ENCODE measurements around the gene STK11. TPM values are rescaled to one million over a fixed set of nuclear protein-coding genes. Genes with fewer than 3 reads are reported as not detected.

STK11 gene
- total RNA-seq, 2 experiments from 2014 or later, result 65.1 to 66.1 TPM

- Mint-ChIP-seq H3K4me3 (peak overlapping the region; percentile 87), H3K27ac (peak overlapping the region; percentile 83), H3K36me3 (ENCODE audit: low read depth) (peaks cover 46% of the 10 kb centered on the region), H3K9me3 (no peaks in the 10 kb centered on the region), H3K4me1 (ENCODE audit: low read depth) (peaks cover 68% of the 10 kb centered on the region), H3K27me3 (ENCODE audit: low read depth) (no peaks in the 10 kb centered on the region)
- DNase-seq, result peak; percentile 89
- CTCF ChIA-PET, result interaction anchor here (0.5 to 11.1 kb wide), 2 partner anchors 26 to 151 kb away, joined by 6 to 233 read pairs; partner anchors contain the start of gene ATP5F1D
- intact Hi-C loops (cut with micrococcal nuclease), result loop anchor here (1.0 to 10.0 kb wide), 6 partner anchors 8 to 607 kb away; partner anchors contain the start of genes MBD3, PTBP1, RNF126 and STK11
These were observed 64.1 kb downstream of the STK11 start for GRCh38 chr19:1269478-1270212.

GRCh38 chr19:1270213-1270853, 64.8 kb downstream of the STK11 start:
- Mint-ChIP-seq H3K4me1 (ENCODE audit: low read depth) (peaks cover 65% of the 10 kb centered on the region), H3K4me3 (peak overlapping the region; percentile 87), H3K27ac (peak overlapping the region; percentile 83), H3K9me3 (no peaks in the 10 kb centered on the region), H3K36me3 (ENCODE audit: low read depth) (peaks cover 43% of the 10 kb centered on the region), H3K27me3 (ENCODE audit: low read depth) (no peaks in the 10 kb centered on the region)
- CTCF ChIA-PET, result no interaction called here
- no peak for DNase-seq
- intact Hi-C loops (cut with micrococcal nuclease), result loop anchor here (10.0 kb wide), 1 partner anchor 324 kb away; the partner anchor contains the start of gene MBD3

DNA sequence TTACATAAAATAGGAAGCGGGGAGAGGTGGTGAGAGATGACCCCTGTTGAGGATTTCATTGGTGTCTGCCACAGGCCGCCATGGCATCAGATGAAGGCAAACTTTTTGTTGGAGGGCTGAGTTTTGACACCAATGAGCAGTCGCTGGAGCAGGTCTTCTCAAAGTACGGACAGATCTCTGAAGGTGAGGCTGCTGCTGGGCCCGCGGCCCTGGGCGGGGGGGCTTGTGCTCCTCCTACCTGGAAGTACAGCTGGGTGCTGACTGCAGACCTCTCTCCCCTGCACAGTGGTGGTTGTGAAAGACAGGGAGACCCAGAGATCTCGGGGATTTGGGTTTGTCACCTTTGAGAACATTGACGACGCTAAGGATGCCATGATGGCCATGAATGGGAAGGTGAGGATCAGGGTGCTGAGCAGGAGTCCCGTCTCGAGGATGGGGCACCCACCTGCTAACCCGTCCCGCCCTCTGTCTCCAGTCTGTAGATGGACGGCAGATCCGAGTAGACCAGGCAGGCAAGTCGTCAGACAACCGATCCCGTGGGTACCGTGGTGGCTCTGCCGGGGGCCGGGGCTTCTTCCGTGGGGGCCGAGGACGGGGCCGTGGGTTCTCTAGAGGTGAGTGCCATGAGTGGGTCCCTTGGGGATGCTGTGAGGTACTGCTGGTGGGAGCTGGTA, 65.4 kb downstream of the STK11 start:
- peak overlapping the region; percentile 87 for H3K4me3 Mint-ChIP-seq
- H3K36me3 Mint-ChIP-seq (ENCODE audit: low read depth), result peaks cover 42% of the 10 kb centered on the region
- CTCF ChIA-PET, result interaction anchor here (3.7 kb wide), 1 partner anchor 27 kb away, joined by 25 read pairs; no protein-coding TSS in a partner anchor
- H3K27me3 Mint-ChIP-seq (ENCODE audit: low read depth), result no peaks in the 10 kb centered on the region
- no peaks in the 10 kb centered on the region for H3K9me3 Mint-ChIP-seq
- intact Hi-C loops (cut with micrococcal nuclease), result loop anchor here (10.0 kb wide), 1 partner anchor 324 kb away; the partner anchor contains the start of gene MBD3
- DNase-seq, result no peak
- peak overlapping the region; percentile 83 for H3K27ac Mint-ChIP-seq
- peaks cover 60% of the 10 kb centered on the region for H3K4me1 Mint-ChIP-seq (ENCODE audit: low read depth)

GRCh38 chr19:1271528-1272422, 66.2 kb downstream of the STK11 start:
- CTCF ChIA-PET, result interaction anchor here (3.7 kb wide), 1 partner anchor 28 kb away, joined by 25 read pairs; no protein-coding TSS in a partner anchor
- H3K4me1 Mint-ChIP-seq (ENCODE audit: low read depth), result peaks cover 61% of the 10 kb centered on the region
- intact Hi-C loops (cut with micrococcal nuclease), result loop anchor here (10.0 kb wide), 1 partner anchor 323 kb away; the partner anchor contains the start of gene MBD3

GRCh38 chr19:1272423-1273262, 67.1 kb downstream of the STK11 start:
- Mint-ChIP-seq H3K36me3 (ENCODE audit: low read depth) (peaks cover 48% of the 10 kb centered on the region), H3K27me3 (ENCODE audit: low read depth) (no peaks in the 10 kb centered on the region), H3K4me1 (ENCODE audit: low read depth) (peaks cover 59% of the 10 kb centered on the region), H3K4me3 (peak overlapping the region; percentile 32), H3K9me3 (no peaks in the 10 kb centered on the region), H3K27ac (peak overlapping the region; percentile 70)
- CTCF ChIA-PET, result interaction anchor here (3.7 kb wide), 1 partner anchor 29 kb away, joined by 25 read pairs; no protein-coding TSS in a partner anchor
- DNase-seq, result no peak
- intact Hi-C loops (cut with micrococcal nuclease), result loop anchor here (10.0 kb wide), 1 partner anchor 322 kb away; the partner anchor contains the start of gene MBD3

More at GRCh38 chr19:1271528-1272422, 66.2 kb downstream of the STK11 start:
- H3K27ac Mint-ChIP-seq, result peak overlapping the region; percentile 83
- peaks cover 46% of the 10 kb centered on the region for H3K36me3 Mint-ChIP-seq (ENCODE audit: low read depth)
- peak overlapping the region; percentile 87 for H3K4me3 Mint-ChIP-seq
- no peaks in the 10 kb centered on the region for H3K9me3 Mint-ChIP-seq
- no peak for DNase-seq
- no peaks in the 10 kb centered on the region for H3K27me3 Mint-ChIP-seq (ENCODE audit: low read depth)

DNA sequence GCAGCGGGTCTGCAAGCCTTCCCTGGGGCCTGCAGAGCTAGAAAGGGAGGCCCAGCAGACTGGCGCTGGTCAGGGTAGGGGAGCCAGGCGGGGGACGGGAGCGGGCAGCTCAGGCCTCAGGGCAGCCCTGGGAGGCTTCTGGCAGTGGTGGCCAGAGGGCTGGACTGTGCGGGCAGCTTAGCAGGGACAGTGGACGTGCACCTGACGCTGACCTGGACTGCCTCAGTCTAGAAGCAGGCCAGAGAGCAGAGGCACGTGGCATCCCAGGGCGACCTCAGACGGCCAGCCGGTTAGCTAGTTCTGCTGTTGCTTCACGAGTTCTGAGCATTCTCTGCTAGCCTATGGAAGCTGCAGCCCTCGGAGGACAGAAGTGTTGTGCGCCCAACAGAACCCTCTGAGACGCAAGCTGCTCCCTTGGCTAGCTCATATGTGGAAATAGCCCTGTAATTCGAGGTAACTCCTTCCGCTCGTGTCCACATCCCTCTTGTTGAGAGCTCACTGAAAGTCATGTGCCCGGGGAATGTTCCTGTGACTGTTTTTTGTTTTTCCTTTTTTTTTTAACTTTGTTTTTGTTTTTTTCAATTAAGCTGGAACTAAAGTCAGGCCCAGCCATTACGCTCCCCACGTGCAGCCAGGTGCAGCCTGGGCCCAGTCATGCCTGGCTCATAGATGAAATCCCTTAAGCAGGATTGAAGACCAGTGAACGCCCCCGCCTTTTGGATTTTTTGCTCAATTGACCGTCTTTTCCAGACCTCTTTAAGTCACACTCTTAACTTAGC, 67.9 kb downstream of the STK11 start:
- peaks cover 57% of the 10 kb centered on the region for H3K4me1 Mint-ChIP-seq (ENCODE audit: low read depth)
- intact Hi-C loops (cut with micrococcal nuclease), result loop anchor here (10.0 kb wide), 1 partner anchor 321 kb away; the partner anchor contains the start of gene MBD3

GRCh38 chr19:1274081-1274851, 68.7 kb downstream of the STK11 start:
- Mint-ChIP-seq H3K9me3 (no peaks in the 10 kb centered on the region), H3K4me1 (ENCODE audit: low read depth) (peaks cover 53% of the 10 kb centered on the region), H3K36me3 (ENCODE audit: low read depth) (peaks cover 59% of the 10 kb centered on the region), H3K4me3 (peak overlapping the region; percentile 71), H3K27me3 (ENCODE audit: low read depth) (no peaks in the 10 kb centered on the region), H3K27ac (peak overlapping the region; percentile 73)
- DNase-seq, result no peak
- intact Hi-C loops (cut with micrococcal nuclease), result loop anchor here (10.0 kb wide), 1 partner anchor 321 kb away; the partner anchor contains the start of gene MBD3
- CTCF ChIA-PET, result interaction anchor here (3.7 kb wide), 1 partner anchor 30 kb away, joined by 25 read pairs; no protein-coding TSS in a partner anchor

More for the DNA sequence above, 67.9 kb downstream of the STK11 start:
- Mint-ChIP-seq H3K27me3 (ENCODE audit: low read depth) (no peaks in the 10 kb centered on the region), H3K36me3 (ENCODE audit: low read depth) (peaks cover 53% of the 10 kb centered on the region), H3K9me3 (no peaks in the 10 kb centered on the region), H3K27ac (peak overlapping the region; percentile 70), H3K4me3 (peak overlapping the region; percentile 42)
- no peak for DNase-seq
- CTCF ChIA-PET, result interaction anchor here (3.7 kb wide), 1 partner anchor 29 kb away, joined by 25 read pairs; no protein-coding TSS in a partner anchor

GRCh38 chr19:1274852-1275259, 69.3 kb downstream of the STK11 start:
- Mint-ChIP-seq H3K4me1 (ENCODE audit: low read depth) (peaks cover 57% of the 10 kb centered on the region), H3K4me3 (peak overlapping the region; percentile 71), H3K36me3 (ENCODE audit: low read depth) (peaks cover 61% of the 10 kb centered on the region), H3K27me3 (ENCODE audit: low read depth) (no peaks in the 10 kb centered on the region), H3K27ac (peak overlapping the region; percentile 73), H3K9me3 (no peaks in the 10 kb centered on the region)
- DNase-seq, result no peak
- CTCF ChIA-PET, result interaction anchor here (0.9 to 1.6 kb wide), 2 partner anchors 8 to 31 kb away, joined by 4 to 8 read pairs; no protein-coding TSS in a partner anchor
- intact Hi-C loops (cut with micrococcal nuclease), result loop anchor here (1.0 to 10.0 kb wide), 6 partner anchors 82 to 320 kb away; partner anchors contain the start of genes ADAMTSL5, DAZAP1, MBD3 and NDUFS7

DNA sequence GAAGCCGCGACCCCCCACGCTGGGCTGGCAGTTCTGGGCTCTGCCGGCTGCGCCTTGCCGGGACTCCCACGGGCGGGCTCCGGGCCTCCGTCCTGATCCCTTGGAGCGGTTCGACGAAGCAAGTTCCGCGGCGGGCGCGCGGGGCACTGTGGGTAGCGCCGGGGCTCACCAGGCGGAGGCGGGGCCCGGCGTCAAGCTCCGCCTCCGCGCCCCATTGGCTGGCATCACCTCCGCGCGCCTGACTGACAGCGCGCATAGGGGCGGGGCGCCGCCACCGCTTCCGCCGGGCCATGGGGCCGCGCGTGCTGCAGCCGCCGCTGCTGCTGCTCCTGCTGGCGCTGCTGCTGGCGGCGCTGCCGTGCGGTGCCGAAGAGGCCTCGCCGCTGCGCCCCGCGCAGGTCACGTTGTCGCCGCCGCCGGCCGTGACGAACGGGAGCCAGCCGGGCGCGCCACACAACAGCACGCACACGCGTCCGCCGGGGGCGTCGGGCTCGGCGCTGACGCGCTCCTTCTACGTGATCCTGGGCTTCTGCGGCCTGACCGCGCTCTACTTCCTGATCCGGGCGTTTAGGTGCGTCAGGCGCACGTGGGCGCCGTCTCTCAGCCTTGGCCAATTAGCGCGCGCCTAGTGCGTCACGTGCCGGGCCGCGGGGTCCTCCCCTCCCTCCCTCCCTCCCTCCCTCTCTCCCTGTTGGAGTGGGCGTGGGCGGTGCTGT, 69.8 kb downstream of the STK11 start, which contains the start of gene FAM174C:
TSS of gene FAM174C (plus strand) at position 271 of the 716 bp plus-strand sequence. CDS start at position 291, 20 bp downstream.
- H3K27me3 Mint-ChIP-seq (ENCODE audit: low read depth), result no peaks in the 10 kb centered on the region
- no peaks in the 10 kb centered on the region for H3K9me3 Mint-ChIP-seq
- DNase-seq, result peak; percentile 96
- H3K27ac Mint-ChIP-seq, result peak within 1 kb of the TSS; percentile 94
- peaks cover 58% of the 10 kb centered on the region for H3K36me3 Mint-ChIP-seq (ENCODE audit: low read depth)
- peaks cover 55% of the 10 kb centered on the region for H3K4me1 Mint-ChIP-seq (ENCODE audit: low read depth)
- intact Hi-C loops (cut with micrococcal nuclease), result loop anchor here (1.0 to 10.0 kb wide), 6 partner anchors 82 to 319 kb away; partner anchors contain the start of genes ADAMTSL5, DAZAP1, MBD3 and NDUFS7
- CTCF ChIA-PET, result interaction anchor here (0.9 to 1.6 kb wide), 2 partner anchors 9 to 31 kb away, joined by 4 to 8 read pairs; no protein-coding TSS in a partner anchor
- H3K4me3 Mint-ChIP-seq, result peak within 1 kb of the TSS; percentile 87

Measured in activated naive CD4-positive, alpha-beta T cell treated with anti-CD3 and anti-CD28 coated beads for 36 hours (primary cell).